WI38 (cell line): ENCODE results near the gene RERE.

Experiments
- H3K4me3 ChIP-seq: 2 replicates; pipeline ENCODE4 v1.5.1; 2011; ENCODE audit warnings: low read depth, mild to moderate bottlenecking, control low read depth, low read length
- CTCF ChIP-seq: IDR thresholded peaks from 2 replicates; pipeline ENCODE4 v1.5.1; 2012; ENCODE audit warnings: low read depth, mild to moderate bottlenecking, control low read depth, low read length

RERE gene

GRCh38 chr1:8493916-8494540 is 323.4 kb downstream of the RERE start:
- H3K4me3 ChIP-seq: no peak overlapping the region
- TF ChIP-seq CTCF: no peak

GRCh38 chr1:8487249-8487648 is 330.2 kb downstream of the RERE start:
- TF ChIP-seq CTCF: no peak
- H3K4me3 ChIP-seq: no peak overlapping the region

GRCh38 chr1:8486047-8486446 is 331.4 kb downstream of the RERE start:
- no peak overlapping the region for H3K4me3 ChIP-seq
- TF ChIP-seq CTCF: no peak

- no peak overlapping the region for H3K4me3 ChIP-seq
- no peak for TF ChIP-seq CTCF
Observed at GRCh38 chr1:8483586-8483985, 333.9 kb downstream of the RERE start.

GRCh38 chr1:8482979-8483381 is 334.5 kb downstream of the RERE start:
- H3K4me3 ChIP-seq: no peak overlapping the region
- TF ChIP-seq CTCF: no peak

- no peak overlapping the region for H3K4me3 ChIP-seq
- TF ChIP-seq CTCF: no peak
Observed at GRCh38 chr1:8481650-8482380, 335.6 kb downstream of the RERE start.

GRCh38 chr1:8478566-8478965 is 338.9 kb downstream of the RERE start:
- H3K4me3 ChIP-seq: no peak overlapping the region
- no peak for TF ChIP-seq CTCF
